Parathyroid adenoma (tissue), 2 donors: Measurements from ENCODE around the gene CZIB.
"Not testable (repeated sequence)": the region's sequence is repeated elsewhere in the genome, so short reads cannot be mapped to it uniquely, and the experiment has no call there.

Experiments used
- H2AFZ ChIP-seq: fragments of 300-600 bp; sonication (generic); one replicate; pipeline ENCODE4 v1.7.0; 2017; ENCODE audit warnings: antibody characterized with exemption, mild to moderate bottlenecking
- H3K27ac ChIP-seq: fragments of 300-600 bp; sonication (generic); one replicate; pipeline ENCODE4 v1.7.0; 2017
- H3K27me3 ChIP-seq: fragments of 300-600 bp; sonication (generic); one replicate; pipeline ENCODE4 v1.7.0; 2017; ENCODE audit warnings: low read length; ENCODE audit not compliant: control insufficient read depth, insufficient read depth
- H3K36me3 ChIP-seq: fragments of 300-600 bp; sonication (generic); one replicate; pipeline ENCODE4 v1.7.0; 2017; ENCODE audit warnings: low read length; ENCODE audit not compliant: control insufficient read depth, insufficient read depth
- H3K4me1 ChIP-seq: fragments of 300-600 bp; sonication (generic); one replicate; pipeline ENCODE4 v1.7.0; 2017; ENCODE audit warnings: control low read depth
- H3K4me2 ChIP-seq: fragments of 300-600 bp; sonication (generic); one replicate; pipeline ENCODE4 v1.7.0; 2017; ENCODE audit warnings: low read length
- H3K4me3 ChIP-seq: fragments of 300-600 bp; sonication (generic); one replicate; pipeline ENCODE4 v1.7.0; 2017; ENCODE audit warnings: low read depth, low read length
- H3K79me2 ChIP-seq: fragments of 300-600 bp; sonication (generic); one replicate; pipeline ENCODE4 v1.7.0; 2017; ENCODE audit warnings: control low read depth
- H3K9ac ChIP-seq: fragments of 300-600 bp; sonication (generic); one replicate; pipeline ENCODE4 v1.7.0; 2017; ENCODE audit warnings: mild to moderate bottlenecking
- H3K9me3 ChIP-seq: fragments of 300-600 bp; sonication (generic); one replicate; pipeline ENCODE4 v1.7.0; 2017; ENCODE audit warnings: low read length; ENCODE audit not compliant: control insufficient read depth
- CTCF ChIP-seq: fragments of 300-600 bp; sonication (generic); IDR thresholded peaks from one replicate; pipeline ENCODE4 v1.7.0; 2017; ENCODE audit warnings: antibody characterized with exemption, mild to moderate bottlenecking
- donor health status: primary hyperparathyroidism.

CZIB gene

GRCh38 chr1:53190210-53190611, 30.2 kb downstream of the CZIB start:
- Histone ChIP-seq H3K4me1 (no peaks in the 10 kb centered on the region), H3K4me3 (no peak overlapping the region), H3K9ac (no peak overlapping the region), H2AFZ (no peak overlapping the region), H3K9me3 (no peaks in the 10 kb centered on the region), H3K27ac (no peak overlapping the region), H3K36me3 (no peaks in the 10 kb centered on the region), H3K27me3 (no peaks in the 10 kb centered on the region), H3K4me2 (no peak overlapping the region), H3K79me2 (no peaks in the 10 kb centered on the region)
- no peak for TF ChIP-seq CTCF

- no peak for TF ChIP-seq CTCF
- H3K9ac ChIP-seq = no peak overlapping the region
- H3K4me1 ChIP-seq = no peaks in the 10 kb centered on the region
- H3K9me3 ChIP-seq = no peaks in the 10 kb centered on the region
- H3K27me3 ChIP-seq = no peaks in the 10 kb centered on the region
- no peaks in the 10 kb centered on the region for H3K36me3 ChIP-seq
- no peak overlapping the region for H3K27ac ChIP-seq
- no peak overlapping the region for H2AFZ ChIP-seq
- no peak overlapping the region for H3K4me3 ChIP-seq
- no peaks in the 10 kb centered on the region for H3K79me2 ChIP-seq
- H3K4me2 ChIP-seq = no peak overlapping the region
Observed at GRCh38 chr1:53189061-53189460, 31.4 kb downstream of the CZIB start.

GRCh38 chr1:53188099-53188498, 32.3 kb downstream of the CZIB start:
- Histone ChIP-seq H3K9me3 (no peaks in the 10 kb centered on the region), H3K27me3 (no peaks in the 10 kb centered on the region), H3K27ac (no peak overlapping the region), H3K9ac (no peak overlapping the region), H3K4me2 (no peak overlapping the region), H3K79me2 (no peaks in the 10 kb centered on the region), H3K4me1 (no peaks in the 10 kb centered on the region), H3K4me3 (no peak overlapping the region), H2AFZ (no peak overlapping the region), H3K36me3 (no peaks in the 10 kb centered on the region)
- TF ChIP-seq CTCF = no peak

GRCh38 chr1:53187401-53187800, 33.0 kb downstream of the CZIB start:
- Histone ChIP-seq H3K4me3 (no peak overlapping the region), H3K27ac (no peak overlapping the region), H3K4me1 (no peaks in the 10 kb centered on the region), H2AFZ (no peak overlapping the region), H3K27me3 (no peaks in the 10 kb centered on the region), H3K36me3 (no peaks in the 10 kb centered on the region), H3K9me3 (no peaks in the 10 kb centered on the region), H3K4me2 (no peak overlapping the region), H3K79me2 (no peaks in the 10 kb centered on the region), H3K9ac (no peak overlapping the region)
- no peak for TF ChIP-seq CTCF

GRCh38 chr1:53186533-53186932, 33.9 kb downstream of the CZIB start:
- Histone ChIP-seq H3K27ac (no peak overlapping the region), H3K9ac (no peak overlapping the region), H3K4me1 (no peaks in the 10 kb centered on the region), H3K9me3 (no peaks in the 10 kb centered on the region), H3K36me3 (no peaks in the 10 kb centered on the region), H3K79me2 (no peaks in the 10 kb centered on the region), H3K4me3 (no peak overlapping the region), H2AFZ (no peak overlapping the region), H3K4me2 (no peak overlapping the region), H3K27me3 (no peaks in the 10 kb centered on the region)
- TF ChIP-seq CTCF = no peak

DNA sequence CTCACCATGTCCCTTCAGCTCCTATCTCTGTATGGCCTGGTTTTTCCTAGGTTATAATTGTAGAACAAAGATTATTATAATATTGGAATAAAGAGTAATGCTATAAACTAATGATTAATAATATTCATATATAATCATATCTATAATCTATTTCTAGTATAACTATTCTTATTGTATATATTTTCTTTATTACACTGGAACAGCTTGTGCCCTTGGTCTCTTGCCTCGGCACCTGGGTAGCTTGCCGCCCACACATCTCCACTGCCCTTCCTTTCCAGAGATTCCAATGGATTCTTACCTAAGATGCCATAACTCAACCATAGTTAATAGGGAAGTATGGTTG, 34.5 kb downstream of the CZIB start:
- H3K27me3 ChIP-seq, H3K27ac ChIP-seq, H3K4me2 ChIP-seq, H2AFZ ChIP-seq, H3K9ac ChIP-seq, H3K9me3 ChIP-seq, H3K79me2 ChIP-seq, H3K36me3 ChIP-seq, H3K4me3 ChIP-seq, H3K4me1 ChIP-seq: not testable (repeated sequence)
